Kasumi-1 (cell line): Measurements from ENCODE around the gene IL22.

Experiments
- DNase-seq, 2 experiments: peaks; one replicate each; lab custom pipeline; 2025; lab: John Stamatoyannopoulos, UW

Gene IL22

GRCh38 chr12:68253504-68253903, at the start of gene IL22:
IL22 (minus strand) TSS chr12:68253604; CDS start chr12:68253448, 156 bp downstream.
- no peak for DNase-seq

GRCh38 chr12:68297929-68298328, 44.5 kb upstream of the IL22 start:
- no peak for DNase-seq

- DNase-seq: no peak
Measured at GRCh38 chr12:68294251-68294650, 40.8 kb upstream of the IL22 start.

- DNase-seq: no peak
Measured at GRCh38 chr12:68293347-68293746, 39.9 kb upstream of the IL22 start.

GRCh38 chr12:68292151-68292943, 38.9 kb upstream of the IL22 start:
- DNase-seq: no peak

GRCh38 chr12:68291396-68292036, 38.1 kb upstream of the IL22 start:
- DNase-seq: no peak

- no peak for DNase-seq
Measured at GRCh38 chr12:68290126-68290525, 36.7 kb upstream of the IL22 start.

GRCh38 chr12:68287106-68287505, 33.7 kb upstream of the IL22 start:
- DNase-seq: no peak

- DNase-seq: no peak
Measured at GRCh38 chr12:68286396-68286795, 33.0 kb upstream of the IL22 start.

- DNase-seq: no peak
Measured at GRCh38 chr12:68285541-68285940, 32.1 kb upstream of the IL22 start.

- no peak for DNase-seq
Measured at GRCh38 chr12:68281322-68282077, 28.1 kb upstream of the IL22 start.

- DNase-seq: no peak
Measured at GRCh38 chr12:68280240-68280639, 26.8 kb upstream of the IL22 start.

GRCh38 chr12:68279227-68280054, 26.0 kb upstream of the IL22 start:
- no peak for DNase-seq

GRCh38 chr12:68276402-68276930, 23.1 kb upstream of the IL22 start:
- no peak for DNase-seq

GRCh38 chr12:68272732-68273131, 19.3 kb upstream of the IL22 start:
- DNase-seq: no peak

- no peak for DNase-seq
Measured at GRCh38 chr12:68271346-68271745, 17.9 kb upstream of the IL22 start.

GRCh38 chr12:68270358-68270757, 17.0 kb upstream of the IL22 start:
- no peak for DNase-seq

- DNase-seq: no peak
Measured at GRCh38 chr12:68269779-68270178, 16.4 kb upstream of the IL22 start.

GRCh38 chr12:68268967-68269366, 15.6 kb upstream of the IL22 start:
- no peak for DNase-seq

GRCh38 chr12:68267892-68268396, 14.5 kb upstream of the IL22 start:
- DNase-seq: no peak

GRCh38 chr12:68264857-68265256, 11.5 kb upstream of the IL22 start:
- DNase-seq: no peak
